H9 (cell line): ENCODE measurements around the gene LAMB4. TPM values are rescaled to one million over a fixed set of nuclear protein-coding genes. Genes with fewer than 3 reads are reported as not detected.

Source experiments
- DNase-seq: peaks from one replicate; pipeline ENCODE4 v3.0.0-alpha.2; 2017
- H2AFZ ChIP-seq: one replicate; pipeline ENCODE4 v1.6.1; 2013; ENCODE audit warnings: mild to moderate bottlenecking, low read length, control low read depth, moderate library complexity
- H2AK5ac ChIP-seq: 2 replicates; pipeline ENCODE4 v1.6.1; 2013; ENCODE audit warnings: low read length, control low read depth, mixed read lengths; ENCODE audit not compliant: insufficient read length
- H2BK120ac ChIP-seq: one replicate; pipeline ENCODE4 v1.6.1; 2013; ENCODE audit warnings: low read depth, mild to moderate bottlenecking, low read length, control low read depth, inconsistent platforms; ENCODE audit not compliant: poor library complexity, severe bottlenecking
- H2BK12ac ChIP-seq: 2 replicates; pipeline ENCODE4 v1.6.1; 2013; ENCODE audit warnings: low read length, control low read depth, mixed read lengths, low read depth; ENCODE audit not compliant: insufficient read length
- H2BK15ac ChIP-seq: 2 replicates; pipeline ENCODE4 v1.6.1; 2013; ENCODE audit warnings: low read depth, low read length, control low read depth
- H2BK20ac ChIP-seq: one replicate; pipeline ENCODE4 v1.6.1; 2013; ENCODE audit warnings: low read depth, mild to moderate bottlenecking, low read length, control low read depth, inconsistent platforms; ENCODE audit not compliant: poor library complexity, severe bottlenecking
- H2BK5ac ChIP-seq: 2 replicates; pipeline ENCODE4 v1.6.1; 2013; ENCODE audit warnings: low read length, control low read depth, mixed read lengths; ENCODE audit not compliant: insufficient read length
- H3K14ac ChIP-seq: 2 replicates; pipeline ENCODE4 v1.6.1; 2013; ENCODE audit warnings: low read length, control low read depth; ENCODE audit not compliant: insufficient read depth
- H3K18ac ChIP-seq: 2 replicates; pipeline ENCODE4 v1.6.1; 2013; ENCODE audit warnings: low read depth, mild to moderate bottlenecking, mixed read lengths, low read length, control low read depth; ENCODE audit not compliant: insufficient read length
- H3K23ac ChIP-seq: 2 replicates; pipeline ENCODE4 v1.6.1; 2013; ENCODE audit warnings: low read length, control low read depth, mixed read lengths, low read depth; ENCODE audit not compliant: insufficient read length
- H3K23me2 ChIP-seq: 2 replicates; pipeline ENCODE4 v1.6.1; 2013; ENCODE audit warnings: low read depth, mild to moderate bottlenecking, mixed read lengths, low read length, control low read depth; ENCODE audit not compliant: insufficient read length, poor library complexity, severe bottlenecking
- H3K27ac ChIP-seq: 2 replicates; pipeline ENCODE4 v1.5.1; 2013; ENCODE audit warnings: low read length, control low read depth, mixed read lengths, low read depth; ENCODE audit not compliant: insufficient read length
- H3K27me3 ChIP-seq: 2 replicates; pipeline ENCODE4 v1.6.1; 2013; ENCODE audit warnings: low read length, control low read depth, inconsistent platforms; ENCODE audit not compliant: insufficient read depth
- H3K4ac ChIP-seq: 2 replicates; pipeline ENCODE4 v1.6.1; 2013; ENCODE audit warnings: low read depth, mild to moderate bottlenecking, control low read depth, inconsistent platforms, low read length, moderate library complexity
- H3K4me1 ChIP-seq: 2 replicates; pipeline ENCODE4 v1.6.1; 2013; ENCODE audit warnings: low read length, control low read depth, inconsistent platforms; ENCODE audit not compliant: insufficient read depth
- H3K4me2 ChIP-seq: 2 replicates; pipeline ENCODE4 v1.6.1; 2013; ENCODE audit warnings: low read length, control low read depth, mixed read lengths; ENCODE audit not compliant: insufficient read length, insufficient read depth
- H3K56ac ChIP-seq: 2 replicates; pipeline ENCODE4 v1.6.1; 2013; ENCODE audit warnings: low read depth, mild to moderate bottlenecking, mixed read lengths, low read length, control low read depth; ENCODE audit not compliant: insufficient read length
- H3K79me1 ChIP-seq: 2 replicates; pipeline ENCODE4 v1.6.1; 2013; ENCODE audit warnings: low read depth, mild to moderate bottlenecking, moderate library complexity, low read length, control low read depth, inconsistent platforms; ENCODE audit not compliant: insufficient read depth, poor library complexity, severe bottlenecking
- H3K79me2 ChIP-seq: 2 replicates; pipeline ENCODE4 v1.6.1; 2013; ENCODE audit warnings: low read length, control low read depth, inconsistent platforms; ENCODE audit not compliant: insufficient read depth
- H3K9ac ChIP-seq: 2 replicates; pipeline ENCODE4 v1.6.1; 2013; ENCODE audit warnings: low read length, control low read depth, mixed read lengths; ENCODE audit not compliant: insufficient read length; ENCODE audit errors: extremely low read depth
- H3K9me3 ChIP-seq: one replicate; pipeline ENCODE4 v1.6.1; 2013; ENCODE audit warnings: low read depth, low read length, inconsistent platforms; ENCODE audit not compliant: control insufficient read depth
- H3T11ph ChIP-seq: one replicate; pipeline ENCODE4 v1.6.1; 2013; ENCODE audit warnings: mild to moderate bottlenecking, low read length, control low read depth, inconsistent platforms
- H4K20me1 ChIP-seq: one replicate; pipeline ENCODE4 v1.6.1; 2013; ENCODE audit not compliant: control insufficient read depth, insufficient read length, insufficient read depth
- H4K5ac ChIP-seq: 2 replicates; pipeline ENCODE4 v1.6.1; 2013; ENCODE audit warnings: low read depth, mild to moderate bottlenecking, mixed read lengths, low read length, control low read depth; ENCODE audit not compliant: insufficient read length
- H4K8ac ChIP-seq: replicated peaks from 2 replicates; pipeline ENCODE4 v1.6.1; 2013; ENCODE audit warnings: low read length, control low read depth, mixed read lengths, low read depth; ENCODE audit not compliant: insufficient read length
- H4K91ac ChIP-seq: 2 replicates; pipeline ENCODE4 v1.6.1; 2013; ENCODE audit warnings: low read depth, mild to moderate bottlenecking, moderate library complexity, mixed read lengths, low read length, control low read depth; ENCODE audit not compliant: insufficient read length
- H3K27ac Mint-ChIP-seq, 3 experiments: 2 replicates in 2 of 3; 3 replicates in 1 of 3; pipeline ENCODE4 v1.8.0; 2020 to 2021; ENCODE audit warnings: mixed read lengths in 3 of 3, mild to moderate bottlenecking in 1 of 3, moderate library complexity in 1 of 3
- H3K27me3 Mint-ChIP-seq: 2 replicates; pipeline ENCODE4 v1.8.0; 2021; ENCODE audit warnings: low read depth, mild to moderate bottlenecking, moderate library complexity, mixed read lengths
- H3K36me3 Mint-ChIP-seq, 3 experiments: 2 replicates in 2 of 3; 3 replicates in 1 of 3; pipeline ENCODE4 v1.8.0; 2020 to 2021; ENCODE audit warnings: low read depth in 3 of 3, mixed read lengths in 3 of 3; ENCODE audit not compliant: insufficient read depth in 1 of 3
- H3K4me1 Mint-ChIP-seq, 2 experiments: 2 replicates each; pipeline ENCODE4 v1.8.0; 2020; ENCODE audit warnings: mixed read lengths in 2 of 2
- H3K4me3 Mint-ChIP-seq, 2 experiments: 2 replicates in 1 of 2; 3 replicates in 1 of 2; pipeline ENCODE4 v1.8.0; 2020 to 2021; ENCODE audit warnings: mild to moderate bottlenecking in 2 of 2, mixed read lengths in 2 of 2, moderate library complexity in 1 of 2
- H3K9me3 Mint-ChIP-seq, 2 experiments: 2 replicates in 1 of 2; 3 replicates in 1 of 2; pipeline ENCODE4 v1.8.0; 2020; ENCODE audit warnings: mild to moderate bottlenecking in 2 of 2, mixed read lengths in 2 of 2, moderate library complexity in 1 of 2
- CTCF ChIP-seq: fragments of 200-600 bp; sonication (generic); conservative IDR thresholded peaks from 3 replicates; pipeline ENCODE4 v1.8.0; 2021; ENCODE audit warnings: antibody characterized with exemption, mild to moderate bottlenecking
- WGBS: extraction: QIAGEN DNeasy Blood & Tissue Kit; methylation state at CpG from one replicate; pipeline ENCODE4 v1.1.7; 2013; ENCODE audit warnings: missing lambda C conversion rate, low lambda C conversion rate, mixed read lengths; ENCODE audit not compliant: insufficient read length; ENCODE audit errors: extremely low coverage; 5-methylcytosine and 5-hydroxymethylcytosine counted together
- total RNA-seq: library from RNA; stranded (reverse); gene quantifications from 2 replicates; pipeline ENCODE4 v1.2.1, GENCODE V29; 2021

Gene LAMB4
- total RNA-seq, 1 experiment from 2014 or later, result not detected

- Histone ChIP-seq H3K23me2 (peaks cover 3% of the 10 kb centered on the region), H4K5ac (no peak overlapping the region), H3K9me3 (no peaks in the 10 kb centered on the region), H2BK12ac (no peak overlapping the region), H3K27me3 (no peaks in the 10 kb centered on the region), H2BK120ac (no peak overlapping the region), H3K79me1 (no peaks in the 10 kb centered on the region), H4K91ac (no peak overlapping the region), H3K4me1 (no peaks in the 10 kb centered on the region), H3K4ac (no peak overlapping the region), H3K18ac (no peak overlapping the region), H3K56ac (no peak overlapping the region), H3T11ph (no peak overlapping the region), H4K20me1 (no peaks in the 10 kb centered on the region), H4K8ac (no peak overlapping the region), H2BK5ac (no peak overlapping the region), H2BK15ac (no peak overlapping the region), H3K27ac (no peak overlapping the region), H3K23ac (no peak overlapping the region), H3K14ac (no peak overlapping the region), H3K4me2 (no peak overlapping the region), H2BK20ac (no peak overlapping the region), H3K79me2 (no peaks in the 10 kb centered on the region), H3K9ac (no peak overlapping the region), H2AFZ (no peak overlapping the region), H2AK5ac (no peak overlapping the region)
- no peaks in the 10 kb centered on the region for H3K27me3 Mint-ChIP-seq
- no CpG with 5 or more reads among the region's 6 CpGs for WGBS
- H3K4me3 Mint-ChIP-seq, result no peak overlapping the region
- DNase-seq, result no peak
- H3K9me3 Mint-ChIP-seq, result no peaks in the 10 kb centered on the region
- no peaks in the 10 kb centered on the region for H3K36me3 Mint-ChIP-seq
- no peak for TF ChIP-seq CTCF
- peaks cover 6 to 7% of the 10 kb centered on the region in 2 experiments; a peak in 2 of 4 replicates for H3K4me1 Mint-ChIP-seq
- no peak overlapping the region for H3K27ac Mint-ChIP-seq
These were observed 19.7 kb upstream of the LAMB4 start for GRCh38 chr7:108149908-108150307.
